GM10248 (cell line): ENCODE data around the gene RREB1.

Source experiments
- CTCF ChIA-PET: fragments of 300-600 bp; sonication (Branson Sonifier 250); formaldehyde crosslinking; extraction: SDS; loops from one replicate; lab custom pipeline; 2021; ENCODE audit warnings: antibody characterized with exemption; lab: Yijun Ruan, JAX
- POLR2A ChIA-PET: fragments of 350-650 bp; sonication (Branson Sonifier 250); formaldehyde crosslinking; extraction: SDS; loops from one replicate; lab custom pipeline; 2020; ENCODE audit warnings: antibody characterized with exemption; lab: Yijun Ruan, JAX
- DNase-seq: peaks from one replicate; pipeline ENCODE4 v3.0.0; 2012; ENCODE audit errors: extremely low spot score
- TF ChIP-seq, protein P1 (sequence below): IDR thresholded peaks from 2 replicates; pipeline ENCODE4 v1.5.1; 2012; ENCODE audit warnings: mild to moderate bottlenecking, low read depth; ENCODE audit errors: extremely low read depth, missing control alignments, control extremely low read depth

RREB1 gene

DNA sequence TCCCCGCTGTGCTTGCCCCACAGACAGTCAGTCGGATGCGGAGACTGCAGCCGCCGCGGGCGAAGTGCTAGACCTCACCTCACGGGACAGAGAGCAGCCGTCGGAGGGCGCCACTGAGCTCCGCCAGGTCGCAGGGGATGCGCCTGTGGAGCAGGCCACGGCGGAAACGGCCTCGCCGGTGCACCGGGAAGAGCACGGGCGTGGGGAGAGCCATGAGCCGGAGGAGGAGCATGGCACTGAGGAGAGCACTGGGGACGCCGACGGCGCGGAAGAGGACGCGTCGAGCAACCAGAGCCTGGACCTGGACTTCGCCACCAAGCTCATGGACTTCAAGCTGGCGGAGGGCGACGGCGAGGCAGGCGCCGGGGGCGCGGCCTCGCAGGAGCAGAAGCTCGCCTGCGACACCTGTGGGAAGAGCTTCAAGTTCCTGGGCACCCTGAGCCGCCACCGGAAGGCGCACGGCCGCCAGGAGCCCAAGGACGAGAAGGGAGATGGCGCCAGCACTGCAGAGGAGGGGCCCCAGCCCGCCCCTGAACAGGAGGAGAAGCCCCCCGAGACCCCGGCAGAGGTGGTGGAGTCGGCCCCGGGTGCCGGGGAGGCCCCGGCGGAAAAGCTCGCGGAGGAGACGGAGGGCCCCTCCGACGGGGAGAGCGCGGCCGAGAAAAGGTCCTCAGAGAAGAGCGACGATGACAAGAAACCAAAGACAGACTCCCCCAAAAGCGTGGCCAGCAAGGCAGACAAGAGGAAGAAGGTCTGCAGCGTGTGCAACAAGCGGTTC, 138.8 kb downstream of the RREB1 start:
- DNase-seq: no peak
- ChIA-PET POLR2A (interaction anchor here (0.5 kb wide), 1 partner anchor 164 kb away, joined by 3 read pairs; no protein-coding TSS in a partner anchor), CTCF (interaction anchor here (0.8 to 5.6 kb wide), 4 partner anchors 8 to 15 kb away, joined by 3 to 58 read pairs (median 5); no protein-coding TSS in a partner anchor)
- TF ChIP-seq, protein P1, sequence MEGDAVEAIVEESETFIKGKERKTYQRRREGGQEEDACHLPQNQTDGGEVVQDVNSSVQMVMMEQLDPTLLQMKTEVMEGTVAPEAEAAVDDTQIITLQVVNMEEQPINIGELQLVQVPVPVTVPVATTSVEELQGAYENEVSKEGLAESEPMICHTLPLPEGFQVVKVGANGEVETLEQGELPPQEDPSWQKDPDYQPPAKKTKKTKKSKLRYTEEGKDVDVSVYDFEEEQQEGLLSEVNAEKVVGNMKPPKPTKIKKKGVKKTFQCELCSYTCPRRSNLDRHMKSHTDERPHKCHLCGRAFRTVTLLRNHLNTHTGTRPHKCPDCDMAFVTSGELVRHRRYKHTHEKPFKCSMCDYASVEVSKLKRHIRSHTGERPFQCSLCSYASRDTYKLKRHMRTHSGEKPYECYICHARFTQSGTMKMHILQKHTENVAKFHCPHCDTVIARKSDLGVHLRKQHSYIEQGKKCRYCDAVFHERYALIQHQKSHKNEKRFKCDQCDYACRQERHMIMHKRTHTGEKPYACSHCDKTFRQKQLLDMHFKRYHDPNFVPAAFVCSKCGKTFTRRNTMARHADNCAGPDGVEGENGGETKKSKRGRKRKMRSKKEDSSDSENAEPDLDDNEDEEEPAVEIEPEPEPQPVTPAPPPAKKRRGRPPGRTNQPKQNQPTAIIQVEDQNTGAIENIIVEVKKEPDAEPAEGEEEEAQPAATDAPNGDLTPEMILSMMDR: no peak

DNA sequence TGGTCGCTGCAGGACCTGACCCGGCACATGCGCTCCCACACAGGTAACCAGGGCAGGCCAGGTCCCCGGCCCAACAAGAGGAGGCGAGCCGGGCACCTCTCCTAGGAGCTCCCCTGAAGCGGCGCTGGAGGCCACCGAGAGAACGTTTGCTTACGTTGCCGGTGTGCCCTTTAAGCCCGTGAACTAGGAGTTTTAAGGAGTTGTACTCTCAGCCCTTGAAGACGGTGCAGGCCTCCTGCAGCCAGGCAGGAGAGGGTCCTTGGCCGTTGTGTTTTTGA, 139.4 kb downstream of the RREB1 start:
- POLR2A ChIA-PET: no interaction called here
- TF ChIP-seq, protein P1: no peak

DNA sequence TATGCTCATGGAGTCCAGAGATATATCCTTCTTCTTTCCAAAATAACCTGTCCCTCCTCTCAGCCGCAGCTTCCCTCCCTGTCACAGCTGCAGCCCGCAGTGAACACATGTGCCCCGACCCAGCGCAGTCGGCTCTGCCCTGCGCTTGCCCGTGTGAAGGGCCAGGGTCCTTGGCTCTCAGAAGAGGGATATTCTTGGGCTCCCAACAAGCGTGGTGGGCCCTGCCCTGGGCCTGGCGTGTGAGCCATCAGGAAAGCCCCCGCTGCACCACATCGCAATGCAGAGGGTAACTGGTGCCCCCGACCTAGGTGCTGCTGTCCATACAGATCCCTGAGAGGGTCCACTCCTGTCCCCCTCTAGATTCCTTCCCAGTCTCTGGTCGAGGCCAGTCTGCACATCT, 140.1 kb downstream of the RREB1 start:
- ChIA-PET POLR2A (no interaction called here), CTCF (interaction anchor here (1.8 kb wide), 1 partner anchor 9 kb away, joined by 6 read pairs; no protein-coding TSS in a partner anchor)
- TF ChIP-seq, protein P1: no peak
- no peak for DNase-seq

More for the DNA sequence above, 139.4 kb downstream of the RREB1 start:
- CTCF ChIA-PET: interaction anchor here (0.8 to 5.6 kb wide), 4 partner anchors 8 to 15 kb away, joined by 3 to 58 read pairs (median 5); no protein-coding TSS in a partner anchor
- DNase-seq: no peak

DNA sequence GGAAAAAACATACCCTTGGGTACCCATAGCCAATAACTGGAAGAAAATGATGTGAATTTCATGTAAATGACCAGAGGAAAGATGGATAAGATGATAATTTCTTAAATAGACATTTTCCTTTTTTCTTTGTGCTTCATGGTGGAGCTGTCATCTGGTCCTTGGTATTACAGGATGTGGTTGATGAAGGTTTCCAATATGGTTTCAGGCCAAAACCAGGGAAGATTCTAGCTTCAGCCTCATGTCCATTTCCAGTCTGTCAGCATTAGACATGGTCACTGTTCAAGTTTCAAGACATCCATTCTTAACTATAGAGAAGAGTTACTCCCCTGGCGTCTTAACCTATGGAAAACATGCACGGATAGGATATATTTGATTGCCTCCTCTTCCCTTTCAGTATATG, 141.6 kb downstream of the RREB1 start:
- TF ChIP-seq, protein P1: no peak
- ChIA-PET CTCF (interaction anchor here (0.8 to 1.5 kb wide), 6 partner anchors 12 to 565 kb away, joined by 3 to 6 read pairs (median 3); no protein-coding TSS in a partner anchor), POLR2A (no interaction called here)
- no peak for DNase-seq

DNA sequence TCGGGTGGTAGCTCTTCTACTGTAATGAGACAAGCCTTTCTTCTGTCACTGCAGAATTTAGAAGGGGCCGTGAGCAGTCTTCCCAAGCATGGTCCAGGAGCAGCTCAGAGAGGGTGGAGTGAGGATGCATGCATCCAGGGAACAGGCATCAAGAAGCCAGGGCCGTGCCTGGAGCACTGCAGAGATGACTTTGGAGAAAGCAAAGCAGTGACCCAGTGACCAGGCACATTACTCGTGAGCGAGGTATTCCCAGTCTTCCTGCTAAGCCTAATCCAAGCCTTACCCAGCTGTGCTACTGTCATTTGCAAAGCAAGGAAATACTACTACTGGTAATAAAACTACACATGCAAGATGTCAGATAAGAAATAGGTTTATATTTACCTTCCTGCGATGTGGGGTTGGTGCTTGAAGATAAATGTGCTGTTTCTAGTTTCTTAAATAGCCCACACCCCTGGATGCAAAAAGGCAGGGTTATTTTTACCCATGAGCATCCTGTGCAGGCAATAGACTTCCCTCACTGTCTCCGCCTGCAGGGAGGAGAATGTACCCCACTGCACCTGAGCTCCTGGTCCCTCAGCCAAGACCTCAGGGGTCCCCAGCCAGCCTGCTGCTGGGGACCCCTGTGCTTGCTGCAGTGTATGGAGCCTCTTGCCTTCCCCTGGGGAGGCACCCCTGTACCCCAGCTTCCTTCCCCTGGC, 142.3 kb downstream of the RREB1 start:
- CTCF ChIA-PET: interaction anchor here (0.8 to 2.2 kb wide), 8 partner anchors 8 to 566 kb away, joined by 3 to 10 read pairs (median 3); no protein-coding TSS in a partner anchor
- POLR2A ChIA-PET: no interaction called here
- TF ChIP-seq, protein P1: no peak
- no peak for DNase-seq

DNA sequence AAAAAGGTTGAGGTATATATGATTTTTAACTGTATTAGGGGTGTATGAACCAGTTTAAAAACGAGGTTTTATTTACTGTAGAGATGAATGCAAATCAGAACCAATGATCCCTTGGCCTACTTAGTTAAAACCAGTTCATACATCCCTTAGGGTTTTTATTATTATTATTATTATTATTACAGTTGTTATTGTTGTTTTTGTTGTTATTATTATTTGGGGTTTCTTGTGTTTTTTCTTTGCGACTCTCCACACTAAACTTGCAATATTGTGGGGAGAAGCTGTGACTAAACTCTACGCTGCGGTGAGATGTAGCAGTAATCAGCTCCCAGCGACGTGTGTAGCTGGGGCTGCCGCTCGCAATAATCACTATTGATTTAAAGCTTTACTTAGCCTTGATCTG, 143.1 kb downstream of the RREB1 start:
- ChIA-PET CTCF (interaction anchor here (1.2 to 8.7 kb wide), 5 partner anchors 7 to 526 kb away, joined by 3 to 58 read pairs (median 6); no protein-coding TSS in a partner anchor), POLR2A (no interaction called here)
- no peak for DNase-seq
- TF ChIP-seq, protein P1: no peak
